SH-SY5Y (cell line): ENCODE data around the gene KPTN.

Experiments
- GATA2 ChIP-seq: IDR thresholded peaks from 2 replicates; pipeline ENCODE4 v1.6.1; 2011; ENCODE audit warnings: mild to moderate bottlenecking, low read depth, low read length
- GATA3 ChIP-seq: IDR thresholded peaks from 2 replicates; pipeline ENCODE4 v1.6.1; 2011; ENCODE audit warnings: low read depth, mild to moderate bottlenecking, low read length, moderate library complexity

DNA sequence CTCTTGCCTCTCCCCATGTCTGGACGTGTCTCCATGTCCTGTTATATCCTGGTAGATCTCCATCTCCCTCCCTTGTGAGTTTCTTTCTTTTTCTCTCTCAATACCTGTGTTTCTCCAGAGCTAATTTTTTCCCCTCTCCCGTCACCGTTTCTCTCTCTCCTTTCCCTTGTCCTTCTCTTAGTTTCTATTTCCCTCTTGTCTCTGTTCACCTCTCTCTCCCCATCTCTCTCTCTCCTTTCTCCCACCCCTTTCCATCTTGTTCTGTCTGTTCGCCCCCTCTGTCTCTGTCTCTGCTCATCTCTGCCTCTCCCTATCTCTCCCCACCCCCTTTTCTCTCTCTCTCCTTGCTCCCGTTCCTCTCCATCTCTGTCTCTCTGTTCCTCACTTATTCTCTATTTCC lies 25.3 kb downstream of the KPTN start:
- TF ChIP-seq GATA3, result no peak
- TF ChIP-seq GATA2, result no peak
